ENCODE results near the gene YWHAQ. TPM values are rescaled to one million over a fixed set of nuclear protein-coding genes. Genes with fewer than 3 reads are reported as not detected.
"Not testable (repeated sequence)": the region's sequence is repeated elsewhere in the genome, so short reads cannot be mapped to it uniquely, and the experiment has no call there.

YWHAQ gene
- polyA plus RNA-seq, 1 donor, result 467 TPM

GRCh38 chr2:9552219-9553178, 78.3 kb downstream of the YWHAQ start:
- DNase-seq, result no peak

- not testable (repeated sequence) for DNase-seq
Observed at GRCh38 chr2:9550859-9551391, 79.9 kb downstream of the YWHAQ start.

GRCh38 chr2:9549420-9549819, 81.4 kb downstream of the YWHAQ start:
- no peak for DNase-seq

GRCh38 chr2:9548506-9548905, 82.3 kb downstream of the YWHAQ start:
- DNase-seq, result no peak

- DNase-seq, result no peak
Observed at GRCh38 chr2:9547262-9547991, 83.4 kb downstream of the YWHAQ start.

GRCh38 chr2:9545502-9545901, 85.3 kb downstream of the YWHAQ start:
- no peak for DNase-seq

GRCh38 chr2:9543557-9543956, 87.2 kb downstream of the YWHAQ start:
- DNase-seq, result no peak

GRCh38 chr2:9539531-9539930, 91.3 kb downstream of the YWHAQ start:
- no peak for DNase-seq

- peak; percentile 28 for DNase-seq
Observed at GRCh38 chr2:9538000-9538507, 92.7 kb downstream of the YWHAQ start.

GRCh38 chr2:9536504-9536903, 94.3 kb downstream of the YWHAQ start:
- no peak for DNase-seq

- no peak for DNase-seq
Observed at GRCh38 chr2:9535177-9535576, 95.6 kb downstream of the YWHAQ start.

Other genes with a start within 250 kb of the YWHAQ start
- 77.9 TPM for gene ITGB1BP1, start 207.5 kb downstream of the YWHAQ start, polyA plus RNA-seq (ENCODE audit: insufficient read length)
- 66.3 TPM for gene CPSF3, start 207.3 kb downstream of the YWHAQ start, polyA plus RNA-seq (ENCODE audit: insufficient read length)
- 45.0 TPM for gene IAH1, start 156.4 kb downstream of the YWHAQ start, polyA plus RNA-seq (ENCODE audit: insufficient read length)
- gene ADAM17, start 75.2 kb downstream of the YWHAQ start, polyA plus RNA-seq (ENCODE audit: insufficient read length), result 56.6 TPM
- gene TAF1B, start 212.5 kb upstream of the YWHAQ start, polyA plus RNA-seq (ENCODE audit: insufficient read length), result 38.7 TPM

Data from left kidney (tissue), 2 donors.